B cell (primary cell): ENCODE data around the gene C6orf89.

Experiments used
- EZH2 ChIP-seq: IDR thresholded peaks from 2 replicates; pipeline ENCODE4 v1.6.1; 2012; ENCODE audit warnings: borderline replicate concordance, low read depth, mild to moderate bottlenecking, moderate library complexity, low read length; ENCODE audit not compliant: insufficient read depth, poor library complexity, severe bottlenecking
- TF ChIP-seq, protein P1 (sequence below): fragments of 200-600 bp; IDR thresholded peaks from one replicate; pipeline ENCODE4 v1.8.0; 2022; ENCODE audit warnings: antibody characterized with exemption, mild to moderate bottlenecking

DNA sequence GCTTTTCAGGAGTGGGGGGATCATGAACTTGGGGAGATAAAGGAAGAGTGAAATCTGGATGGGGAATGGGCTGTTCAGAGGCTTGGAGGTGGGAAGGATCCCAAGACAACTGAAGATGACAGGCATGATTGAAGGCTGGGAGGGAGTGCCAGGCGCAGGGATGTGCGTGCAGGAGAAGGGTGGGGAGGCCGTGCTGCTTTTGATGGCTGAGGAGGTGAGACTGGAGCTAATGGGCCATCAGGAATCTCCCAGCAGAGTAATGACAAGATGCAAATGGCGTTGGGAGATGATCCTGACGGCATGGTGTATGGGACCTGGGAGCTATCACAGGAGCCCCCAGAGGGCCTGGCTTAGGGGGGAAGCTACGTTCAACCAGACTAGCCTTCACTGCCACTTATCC lies 48.1 kb upstream of the C6orf89 start:
- TF ChIP-seq, protein P1, sequence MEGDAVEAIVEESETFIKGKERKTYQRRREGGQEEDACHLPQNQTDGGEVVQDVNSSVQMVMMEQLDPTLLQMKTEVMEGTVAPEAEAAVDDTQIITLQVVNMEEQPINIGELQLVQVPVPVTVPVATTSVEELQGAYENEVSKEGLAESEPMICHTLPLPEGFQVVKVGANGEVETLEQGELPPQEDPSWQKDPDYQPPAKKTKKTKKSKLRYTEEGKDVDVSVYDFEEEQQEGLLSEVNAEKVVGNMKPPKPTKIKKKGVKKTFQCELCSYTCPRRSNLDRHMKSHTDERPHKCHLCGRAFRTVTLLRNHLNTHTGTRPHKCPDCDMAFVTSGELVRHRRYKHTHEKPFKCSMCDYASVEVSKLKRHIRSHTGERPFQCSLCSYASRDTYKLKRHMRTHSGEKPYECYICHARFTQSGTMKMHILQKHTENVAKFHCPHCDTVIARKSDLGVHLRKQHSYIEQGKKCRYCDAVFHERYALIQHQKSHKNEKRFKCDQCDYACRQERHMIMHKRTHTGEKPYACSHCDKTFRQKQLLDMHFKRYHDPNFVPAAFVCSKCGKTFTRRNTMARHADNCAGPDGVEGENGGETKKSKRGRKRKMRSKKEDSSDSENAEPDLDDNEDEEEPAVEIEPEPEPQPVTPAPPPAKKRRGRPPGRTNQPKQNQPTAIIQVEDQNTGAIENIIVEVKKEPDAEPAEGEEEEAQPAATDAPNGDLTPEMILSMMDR = no peak
- no peak for TF ChIP-seq EZH2
